B cell (primary cell): ENCODE data around the gene PELI1. TPM values are rescaled to one million over a fixed set of nuclear protein-coding genes. Genes with fewer than 3 reads are reported as not detected.

Source experiments
- ATAC-seq: fragments of 200-7000 bp; cut with Tn5 transposase; one replicate; pipeline ENCODE4 v1.10.0; 2021; ENCODE audit warnings: low read depth, mild to moderate bottlenecking, moderate number of reproducible peaks, moderate library complexity
- CTCF ChIA-PET: fragments of 350-600 bp; sonication (Branson Sonifier 250); formaldehyde crosslinking; loops from one replicate; lab custom pipeline; 2021; ENCODE audit warnings: antibody characterized with exemption, inconsistent platforms; lab: Charles Lee
- POLR2A ChIA-PET: fragments of 350-600 bp; sonication (Branson Sonifier 250); formaldehyde crosslinking; loops from one replicate; lab custom pipeline; 2021; ENCODE audit warnings: antibody characterized with exemption; lab: Charles Lee
- DNase-seq: peaks from one replicate; pipeline ENCODE4 v3.0.0; 2013
- H2AFZ ChIP-seq: 2 replicates; pipeline ENCODE4 v1.6.1; 2012; ENCODE audit warnings: mild to moderate bottlenecking, low read depth, low read length; ENCODE audit not compliant: insufficient read depth, poor library complexity, severe bottlenecking
- H3K27ac ChIP-seq, 2 donors: 1 replicate in 1 of 2; 2 replicates in 1 of 2; pipeline ENCODE4 v1.5.1; 2012 to 2013; ENCODE audit warnings: low read length in 2 of 2, mild to moderate bottlenecking in 2 of 2, moderate library complexity in 1 of 2
- H3K27me3 ChIP-seq, 4 experiments: fragments of 200-600 bp in 1 of 4; sonication (generic) in 1 of 4; replicated peaks in 1 of 4; 1 replicate in 2 of 4; 2 replicates in 2 of 4; pipeline versions ENCODE4 v1.6.1 to v1.7.0; 2013 to 2016; ENCODE audit warnings: low read length in 3 of 4, mild to moderate bottlenecking in 2 of 4, mixed read lengths in 1 of 4, moderate library complexity in 1 of 4; ENCODE audit not compliant: insufficient read depth in 4 of 4, control insufficient read depth in 3 of 4; ENCODE audit errors: control extremely low read depth in 1 of 4
- H3K36me3 ChIP-seq, 2 experiments: replicated peaks in 1 of 2; 1 replicate in 1 of 2; 2 replicates in 1 of 2; pipeline versions ENCODE4 v1.6.1 to v1.7.1; 2013; ENCODE audit warnings: low read length in 1 of 2; ENCODE audit not compliant: insufficient read depth in 2 of 2, control insufficient read depth in 1 of 2; ENCODE audit errors: control extremely low read depth in 1 of 2, extremely low read depth in 1 of 2
- H3K4me1 ChIP-seq, 2 donors: fragments of 200-600 bp in 1 of 2; sonication (generic) in 1 of 2; 1 replicate in 1 of 2; 2 replicates in 1 of 2; pipeline versions ENCODE4 v1.5.1 to v1.6.1; 2013 to 2017; ENCODE audit warnings: low read length in 2 of 2; ENCODE audit not compliant: control insufficient read depth in 2 of 2, insufficient read depth in 2 of 2
- H3K4me2 ChIP-seq: replicated peaks from 2 replicates; pipeline ENCODE3; 2012; ENCODE audit warnings: mild to moderate bottlenecking, low read depth, low read length; ENCODE audit not compliant: poor library complexity, severe bottlenecking
- H3K4me3 ChIP-seq, 5 experiments: fragments of 200-600 bp in 1 of 5; sonication (generic) in 1 of 5; 1 replicate in 3 of 5; 2 replicates in 2 of 5; pipeline versions ENCODE4 v1.5.1 to v1.7.0; 2011 to 2016; ENCODE audit warnings: low read length in 4 of 5, mild to moderate bottlenecking in 4 of 5, low read depth in 2 of 5, control low read depth in 1 of 5, moderate library complexity in 1 of 5; ENCODE audit not compliant: insufficient read depth in 1 of 5; ENCODE audit errors: control extremely low read depth in 1 of 5, extremely low read depth in 1 of 5
- H3K79me2 ChIP-seq: fragments of 200-600 bp; sonication (generic); one replicate; pipeline ENCODE4 v1.6.0; 2016; ENCODE audit warnings: low read length; ENCODE audit not compliant: control insufficient read depth, insufficient read depth
- H3K9ac ChIP-seq: fragments of 200-600 bp; sonication (generic); 2 replicates; pipeline ENCODE4 v1.6.1; 2017; ENCODE audit warnings: mild to moderate bottlenecking, low read length, moderate library complexity
- H3K9me3 ChIP-seq, 3 donors: one replicate each; pipeline versions ENCODE4 v1.6.1 to v1.7.1; 2013; ENCODE audit warnings: low read length in 2 of 3; ENCODE audit not compliant: control insufficient read depth in 2 of 3, insufficient read depth in 1 of 3; ENCODE audit errors: control extremely low read depth in 1 of 3
- H4K20me1 ChIP-seq: 2 replicates; pipeline ENCODE4 v1.6.0; 2012; ENCODE audit warnings: mild to moderate bottlenecking, low read length; ENCODE audit not compliant: insufficient read depth, control insufficient read depth, poor library complexity, severe bottlenecking
- H3K27ac Mint-ChIP-seq: one replicate; pipeline ENCODE4 v1.8.0; 2021; ENCODE audit warnings: mixed read lengths
- H3K27me3 Mint-ChIP-seq: one replicate; pipeline ENCODE4 v1.8.0; 2021; ENCODE audit warnings: mixed read lengths
- H3K4me1 Mint-ChIP-seq: one replicate; pipeline ENCODE4 v1.8.0; 2021; ENCODE audit warnings: mixed read lengths
- H3K4me3 Mint-ChIP-seq: one replicate; pipeline ENCODE4 v1.8.0; 2021; ENCODE audit warnings: mixed read lengths
- H3K9me3 Mint-ChIP-seq: one replicate; pipeline ENCODE4 v1.8.0; 2022; ENCODE audit warnings: mixed read lengths; ENCODE audit not compliant: insufficient read depth
- CTCF ChIP-seq: fragments of 200-600 bp; IDR thresholded peaks from one replicate; pipeline ENCODE4 v1.8.0; 2022; ENCODE audit warnings: antibody characterized with exemption, mild to moderate bottlenecking
- EZH2 ChIP-seq: IDR thresholded peaks from 2 replicates; pipeline ENCODE4 v1.6.1; 2012; ENCODE audit warnings: borderline replicate concordance, low read depth, mild to moderate bottlenecking, moderate library complexity, low read length; ENCODE audit not compliant: insufficient read depth, poor library complexity, severe bottlenecking
- intact Hi-C: fragments of 100-400 bp; cut with micrococcal nuclease; formaldehyde crosslinking; loops from one replicate; pipeline ENCODE4 v1.10.0; 2022
- polyA plus RNA-seq: library from polyadenylated mRNA; depleted of rRNA; stranded (reverse); fragments of >200 nt; gene quantifications from 2 replicates; pipeline ENCODE4 v1.2.3, GENCODE V29; 2012
- total RNA-seq, 2 donors: library from RNA; stranded (reverse); fragments of 120-200 nt in 1 of 2; gene quantifications; 1 replicate in 1 of 2; 2 replicates in 1 of 2; pipeline versions ENCODE4 v1.2.3 to v1.2.4, GENCODE V29; 2013 to 2022

Gene PELI1
- total and polyA plus RNA-seq, 2 donors (not counting 1 experiment from before 2014, with no cell fraction given), result 45.3 to 115 TPM

GRCh38 chr2:64134813-64135212 lies 9.4 kb downstream of the PELI1 start:
- Histone ChIP-seq H3K27ac (no peak overlapping the region), H2AFZ (no peak overlapping the region), H3K9me3 (no peaks in the 10 kb centered on the region), H3K4me1 (peaks cover 22 to 27% of the 10 kb centered on the region in 2 donors), H4K20me1 (peaks cover 66% of the 10 kb centered on the region), H3K36me3 (peaks cover 0 to 6% of the 10 kb centered on the region in 2 experiments), H3K9ac (no peak overlapping the region), H3K4me2 (no peak overlapping the region), H3K4me3 (no peak overlapping the region), H3K27me3 (no peaks in the 10 kb centered on the region), H3K79me2 (peaks cover 99% of the 10 kb centered on the region)
- TF ChIP-seq CTCF (no peak), EZH2 (no peak)
- no peak overlapping the region for H3K4me3 Mint-ChIP-seq
- intact Hi-C loops, result no loop called here
- no peaks in the 10 kb centered on the region for H3K9me3 Mint-ChIP-seq
- ChIA-PET CTCF (interaction anchor here (2.4 to 5.5 kb wide), 3 partner anchors 85 to 196 kb away, joined by 5 to 27 read pairs (median 8); no protein-coding TSS in a partner anchor), POLR2A (no interaction called here)
- H3K27me3 Mint-ChIP-seq, result no peaks in the 10 kb centered on the region
- no peak for DNase-seq
- H3K27ac Mint-ChIP-seq, result no peak overlapping the region
- no peak for ATAC-seq
- peaks cover 65% of the 10 kb centered on the region for H3K4me1 Mint-ChIP-seq

- intact Hi-C loops, result loop anchor here (1.0 kb wide), 1 partner anchor 9 kb away; no protein-coding TSS in a partner anchor
- POLR2A ChIA-PET, result no interaction called here
- H3K4me1 Mint-ChIP-seq, result peaks cover 63% of the 10 kb centered on the region
Observed at GRCh38 chr2:64133828-64134227, 10.4 kb downstream of the PELI1 start.

More at GRCh38 chr2:64133828-64134227, 10.4 kb downstream of the PELI1 start:
- CTCF ChIA-PET, result interaction anchor here (2.4 to 5.5 kb wide), 3 partner anchors 84 to 197 kb away, joined by 5 to 27 read pairs (median 8); no protein-coding TSS in a partner anchor
- Histone ChIP-seq H3K4me1 (peaks cover 13 to 17% of the 10 kb centered on the region in 2 donors), H3K27me3 (no peaks in the 10 kb centered on the region), H3K4me2 (no peak overlapping the region), H3K36me3 (peaks cover 0 to 6% of the 10 kb centered on the region in 2 experiments), H4K20me1 (peaks cover 64% of the 10 kb centered on the region), H3K4me3 (no peak overlapping the region), H3K27ac (no peak overlapping the region), H3K79me2 (peaks cover 97% of the 10 kb centered on the region), H2AFZ (no peak overlapping the region), H3K9me3 (no peaks in the 10 kb centered on the region), H3K9ac (no peak overlapping the region)
- H3K9me3 Mint-ChIP-seq, result no peaks in the 10 kb centered on the region
- H3K4me3 Mint-ChIP-seq, result no peak overlapping the region
- H3K27me3 Mint-ChIP-seq, result no peaks in the 10 kb centered on the region
- no peak overlapping the region for H3K27ac Mint-ChIP-seq
- ATAC-seq (no peak), DNase-seq (no peak)
- TF ChIP-seq CTCF (no peak), EZH2 (no peak)
